AG09309 (cell line): ENCODE data around the gene IFNB1.

Experiments
- DNase-seq: peaks from one replicate; pipeline ENCODE4 v3.0.0-alpha.2; 2010; ENCODE audit warnings: low read depth
- H3K4me3 ChIP-seq: 2 replicates; pipeline ENCODE4 v1.5.1; 2011; ENCODE audit warnings: mild to moderate bottlenecking, low read depth, low read length, moderate library complexity; ENCODE audit not compliant: control insufficient read depth
- CTCF ChIP-seq: IDR thresholded peaks from 2 replicates; pipeline ENCODE4 v1.5.1; 2011; ENCODE audit warnings: mild to moderate bottlenecking, low read depth, low read length, inconsistent platforms; ENCODE audit not compliant: insufficient read depth, control insufficient read depth; ENCODE audit errors: missing control alignments

Gene IFNB1

DNA sequence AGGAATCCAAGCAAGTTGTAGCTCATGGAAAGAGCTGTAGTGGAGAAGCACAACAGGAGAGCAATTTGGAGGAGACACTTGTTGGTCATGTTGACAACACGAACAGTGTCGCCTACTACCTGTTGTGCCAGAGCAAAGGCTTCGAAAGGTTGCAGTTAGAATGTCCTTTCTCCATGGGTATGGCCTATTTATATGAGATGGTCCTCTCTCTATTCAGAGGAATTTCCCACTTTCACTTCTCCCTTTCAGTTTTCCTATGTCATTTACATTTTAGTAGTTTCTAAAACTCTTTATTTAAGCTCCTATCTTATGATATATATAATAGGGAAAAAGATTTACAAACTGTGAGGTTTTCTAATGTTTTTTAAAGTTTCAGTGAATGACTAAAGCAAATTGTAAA, at the start of gene IFNB1:
IFNB1 (minus strand) TSS at position 162 of the 400 bp plus-strand sequence; CDS start at position 89, 73 bp downstream.
- H3K4me3 ChIP-seq = no peak within 1 kb of the TSS
- DNase-seq = no peak
- no peak for TF ChIP-seq CTCF

DNA sequence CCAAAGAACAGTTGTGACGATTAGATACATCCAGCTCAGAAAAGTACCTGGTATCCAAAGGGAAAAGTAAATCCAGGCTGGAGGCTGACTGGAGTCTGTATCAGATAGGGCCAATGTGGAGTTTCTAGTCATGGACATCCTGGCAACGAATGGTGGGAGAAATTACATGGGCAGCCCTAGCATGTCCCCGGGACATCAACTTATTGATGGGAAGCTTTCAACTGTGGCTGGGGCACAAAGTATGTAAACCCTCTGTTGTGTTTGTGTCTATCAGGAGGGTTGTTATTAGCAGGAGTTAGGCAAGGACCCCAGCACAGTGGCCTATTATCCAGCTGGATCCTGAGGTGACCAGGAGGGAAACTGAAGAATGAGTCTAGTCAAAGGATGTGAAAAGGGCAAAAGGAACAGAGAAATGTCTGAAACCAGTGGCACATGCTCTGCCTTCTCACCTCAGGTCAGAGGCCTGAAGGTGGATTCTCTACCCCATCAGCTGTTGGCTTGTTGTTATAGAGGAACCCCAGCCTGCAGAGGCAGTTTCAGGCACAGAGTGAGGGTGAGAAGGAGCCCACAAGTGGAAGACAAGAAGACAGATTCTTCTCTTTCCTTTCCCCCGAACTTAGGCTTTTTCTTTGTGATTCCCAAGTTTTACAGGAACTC, 44.0 kb upstream of the IFNB1 start:
- no peak for DNase-seq
- no peak overlapping the region for H3K4me3 ChIP-seq
- no peak for TF ChIP-seq CTCF

GRCh38 chr9:21121079-21121478, 43.3 kb upstream of the IFNB1 start:
- DNase-seq = no peak
- no peak overlapping the region for H3K4me3 ChIP-seq
- no peak for TF ChIP-seq CTCF

DNA sequence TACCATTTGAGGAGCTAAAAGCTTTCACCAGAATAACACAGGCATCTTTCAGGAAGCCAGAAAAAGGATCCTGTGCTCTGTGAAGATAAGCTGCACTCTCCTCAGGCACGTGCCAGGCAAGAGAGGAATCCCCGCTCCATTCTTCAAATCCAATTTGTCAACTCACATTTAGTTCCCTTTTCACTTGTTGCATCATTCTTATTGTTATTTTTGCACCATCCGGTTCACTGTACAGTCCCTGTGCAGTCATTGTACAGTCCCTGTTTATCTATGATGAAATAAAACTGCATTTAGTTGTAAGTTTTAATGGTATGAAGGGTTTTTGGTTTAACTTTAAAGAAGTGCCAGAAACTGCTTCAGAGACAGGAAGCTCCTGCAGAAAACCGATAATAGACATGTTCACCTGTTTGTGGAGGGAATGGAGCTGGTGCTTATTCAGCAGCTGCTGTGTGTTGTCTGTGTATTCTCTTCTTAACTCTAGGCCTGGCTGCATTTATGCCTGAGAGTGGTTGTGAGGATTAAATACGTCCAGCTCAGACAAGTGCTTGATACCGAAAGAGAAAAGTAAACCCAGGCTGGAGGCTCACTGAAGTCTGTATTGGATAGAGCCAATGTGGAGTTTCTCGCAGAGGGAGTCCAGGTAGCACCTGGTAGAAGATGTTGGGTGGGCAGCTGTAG, 41.5 kb upstream of the IFNB1 start:
- no peak for DNase-seq
- no peak overlapping the region for H3K4me3 ChIP-seq
- no peak for TF ChIP-seq CTCF

DNA sequence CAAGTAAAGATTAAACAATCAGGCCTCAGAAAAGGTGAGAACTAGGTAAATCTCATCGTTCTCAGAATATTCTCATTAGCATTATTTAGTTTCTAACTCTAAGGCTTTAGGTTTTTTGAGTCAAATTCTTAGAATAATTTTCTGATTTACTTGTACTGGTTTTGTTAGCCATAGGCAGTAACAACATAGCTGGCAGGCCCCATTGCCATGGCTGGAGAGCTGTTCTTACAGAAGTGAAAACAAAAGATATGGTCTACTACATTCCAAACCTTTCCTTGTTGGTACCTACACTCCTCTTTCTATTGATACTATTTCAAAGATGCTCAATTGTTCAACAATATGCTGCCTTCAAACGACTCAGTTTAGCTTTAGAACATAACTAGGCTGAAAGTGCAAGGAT, 36.6 kb upstream of the IFNB1 start:
- no peak for DNase-seq
- H3K4me3 ChIP-seq = no peak overlapping the region
- no peak for TF ChIP-seq CTCF

DNA sequence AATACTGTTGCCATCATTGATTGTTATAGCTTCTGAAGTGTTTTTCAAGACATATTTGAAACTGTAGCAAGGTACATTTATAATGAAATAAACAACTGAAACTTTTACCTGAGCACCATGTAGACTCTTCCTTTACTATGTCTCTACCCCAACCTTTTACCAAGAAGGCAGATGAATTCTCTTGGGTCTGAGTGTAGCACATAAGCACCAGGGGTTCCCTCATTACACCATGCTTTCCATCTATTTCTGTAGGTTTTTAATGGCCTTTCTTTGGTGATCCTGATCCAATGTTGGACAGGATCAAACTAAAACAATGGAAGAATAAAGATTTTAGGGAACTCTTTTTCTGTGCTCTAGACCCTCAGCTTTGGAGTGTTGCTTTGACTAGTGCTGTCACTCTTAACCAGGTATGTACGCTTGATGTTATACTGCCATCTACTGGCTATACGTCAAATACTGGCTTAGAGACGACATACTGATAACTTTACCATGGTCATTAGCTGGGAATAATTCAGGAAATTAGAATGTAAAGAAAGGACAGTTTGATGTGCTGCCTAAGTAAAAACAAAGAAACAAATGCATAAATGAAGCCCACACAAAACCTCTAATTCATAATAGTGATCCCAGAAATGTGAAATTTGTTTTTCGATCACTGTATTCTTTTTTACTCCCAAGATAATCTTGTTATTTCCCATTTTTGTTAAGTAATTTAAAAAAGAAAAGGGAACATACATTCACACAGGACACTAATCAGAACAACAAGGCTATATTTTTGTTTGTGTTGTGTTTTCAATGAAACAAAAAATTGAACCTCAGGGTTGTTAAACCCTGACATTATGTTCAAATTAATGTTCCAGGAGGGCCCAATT, 33.2 kb upstream of the IFNB1 start:
- DNase-seq = peak; percentile 53
- TF ChIP-seq CTCF = peak; percentile 77
- H3K4me3 ChIP-seq = no peak overlapping the region
